NCI-H774 (cell line): ENCODE measurements around the gene TMEM184A.

ENCODE experiments used
- DNase-seq: peaks from one replicate; lab custom pipeline; 2025; lab: John Stamatoyannopoulos, UW

Gene TMEM184A

GRCh38 chr7:1567049-1567771, 11.2 kb upstream of the TMEM184A start:
- DNase-seq = no peak

GRCh38 chr7:1566687-1567048, 10.7 kb upstream of the TMEM184A start:
- no peak for DNase-seq

- no peak for DNase-seq
Observed at GRCh38 chr7:1564603-1565022, 8.6 kb upstream of the TMEM184A start.

GRCh38 chr7:1563981-1564602, 8.1 kb upstream of the TMEM184A start:
- no peak for DNase-seq

GRCh38 chr7:1562597-1563051, 6.6 kb upstream of the TMEM184A start:
- DNase-seq = no peak

- no peak for DNase-seq
Observed at GRCh38 chr7:1562116-1562515, 6.1 kb upstream of the TMEM184A start.

GRCh38 chr7:1561036-1561940, 5.3 kb upstream of the TMEM184A start:
- no peak for DNase-seq

- DNase-seq = no peak
Observed at GRCh38 chr7:1560620-1561031, 4.6 kb upstream of the TMEM184A start.

GRCh38 chr7:1559626-1560590, 3.9 kb upstream of the TMEM184A start:
- no peak for DNase-seq

GRCh38 chr7:1558841-1559625, 3.0 kb upstream of the TMEM184A start:
- no peak for DNase-seq

- no peak for DNase-seq
Observed at GRCh38 chr7:1558181-1558811, 2.3 kb upstream of the TMEM184A start.

- DNase-seq = no peak
Observed at GRCh38 chr7:1557771-1558170, 1.8 kb upstream of the TMEM184A start.

GRCh38 chr7:1557006-1557405, 1.0 kb upstream of the TMEM184A start:
- no peak for DNase-seq

- no peak for DNase-seq
Observed at GRCh38 chr7:1555046-1555812, 776 bp downstream of the TMEM184A start.

GRCh38 chr7:1554333-1555045, 1.5 kb downstream of the TMEM184A start:
- no peak for DNase-seq

- no peak for DNase-seq
Observed at GRCh38 chr7:1553512-1554210, 2.3 kb downstream of the TMEM184A start.

GRCh38 chr7:1552200-1552599, 3.8 kb downstream of the TMEM184A start:
- DNase-seq = no peak

GRCh38 chr7:1550846-1551155, 5.2 kb downstream of the TMEM184A start:
- DNase-seq = no peak
